Left hindlimb (tissue), 1 donor: ENCODE results near the gene PIM3.

Experiments
- DNase-seq: peaks from one replicate; pipeline ENCODE4 v3.0.0-alpha.2; 2018

PIM3 gene

DNA sequence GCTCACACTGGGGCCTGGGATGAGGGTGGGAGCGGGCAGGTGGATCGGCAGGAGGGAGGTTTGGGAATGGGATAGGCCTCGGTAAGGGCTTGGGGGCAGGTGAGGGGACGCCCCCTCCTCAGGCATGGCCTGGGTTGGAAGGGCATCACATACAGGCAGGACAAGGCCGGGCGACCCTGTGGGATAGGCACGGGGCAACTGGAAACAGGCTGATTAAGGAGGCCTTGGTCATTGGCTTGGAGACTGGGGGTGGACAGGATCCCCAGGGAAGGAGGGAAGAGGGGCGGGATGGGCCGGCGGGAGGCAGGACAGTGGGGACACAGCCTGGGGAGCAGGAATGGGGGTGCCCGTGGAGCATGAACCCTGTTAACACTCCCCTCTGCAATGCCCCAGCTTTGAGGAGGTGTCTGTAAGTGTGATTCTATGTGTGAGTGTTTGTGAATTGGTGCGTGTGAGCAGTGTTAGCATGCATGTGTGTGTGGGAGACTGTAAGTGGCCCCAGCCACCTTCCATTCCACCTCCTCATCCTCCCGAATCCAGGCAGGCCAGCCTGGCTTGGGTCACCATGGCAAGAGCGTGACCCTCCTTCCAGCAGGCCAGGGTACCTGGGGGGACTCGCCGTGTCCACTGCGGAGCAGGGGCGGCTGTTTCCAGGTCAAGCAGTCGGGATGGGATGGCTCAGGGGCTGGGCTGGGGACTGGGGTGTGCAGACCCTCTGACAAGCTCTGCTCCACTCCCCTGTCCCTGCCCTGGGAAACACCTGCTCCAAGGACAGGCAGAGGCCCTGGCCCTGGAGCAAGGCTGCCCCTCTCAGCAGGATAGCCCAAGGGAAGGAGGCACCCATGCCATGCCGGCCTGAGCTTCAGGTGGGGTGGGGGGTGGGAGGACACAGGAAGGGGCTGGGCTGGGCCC lies 3.4 kb upstream of the PIM3 start:
- DNase-seq: peak; percentile 23

DNA sequence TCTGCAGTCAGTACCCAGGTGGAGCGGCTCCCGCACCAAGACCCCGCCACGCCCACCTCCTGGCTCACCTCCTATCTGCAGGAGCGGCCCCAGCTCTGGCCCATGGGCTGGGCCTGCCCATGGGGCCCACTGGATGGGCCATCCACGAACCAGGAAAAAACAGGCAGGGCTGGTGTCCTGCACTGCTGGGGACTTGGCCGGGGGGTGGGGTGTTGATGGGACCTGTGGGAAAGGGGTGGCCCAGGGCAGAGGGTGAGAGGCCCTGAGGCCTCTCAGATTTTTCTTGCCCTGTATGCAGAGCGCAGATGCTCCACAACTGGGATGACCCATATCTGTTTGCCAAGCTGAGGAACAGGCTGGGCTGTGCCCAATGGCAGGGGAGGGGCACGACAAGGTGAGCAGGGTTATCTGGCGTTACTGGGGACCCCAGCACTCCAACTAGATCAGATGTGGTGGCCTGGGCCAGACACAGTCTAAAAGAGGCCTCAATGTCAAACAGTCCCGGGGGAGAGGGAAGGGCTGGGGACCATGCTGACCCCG lies 2.7 kb upstream of the PIM3 start:
- peak; percentile 28 for DNase-seq

DNA sequence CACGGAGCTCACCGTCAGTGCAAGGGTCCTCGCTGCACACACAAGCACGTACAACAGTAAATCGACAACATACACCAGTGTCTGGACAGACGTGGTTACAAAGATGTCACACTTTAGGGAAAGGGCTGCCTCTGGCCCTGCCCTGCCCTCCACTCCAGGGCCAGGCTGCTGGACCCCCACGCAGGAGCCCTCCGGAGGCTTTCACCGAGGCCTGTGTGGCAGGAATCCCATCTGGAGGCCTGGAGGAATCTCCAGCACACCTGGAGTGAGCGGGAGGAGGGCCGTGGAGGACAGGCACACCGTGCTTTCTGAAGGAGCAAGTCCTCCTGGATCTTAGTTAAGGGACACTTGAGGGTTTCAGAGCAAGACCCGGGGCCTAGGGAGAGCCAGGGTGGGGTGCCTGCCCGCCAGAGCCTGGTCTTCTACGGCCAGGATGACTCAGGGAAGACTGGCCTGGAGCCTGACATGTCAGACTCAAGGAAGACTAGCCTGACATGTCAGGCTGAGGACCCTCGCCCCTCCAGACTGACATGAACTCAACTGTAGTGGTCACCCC lies 2.1 kb upstream of the PIM3 start:
- peak; percentile 21 for DNase-seq

DNA sequence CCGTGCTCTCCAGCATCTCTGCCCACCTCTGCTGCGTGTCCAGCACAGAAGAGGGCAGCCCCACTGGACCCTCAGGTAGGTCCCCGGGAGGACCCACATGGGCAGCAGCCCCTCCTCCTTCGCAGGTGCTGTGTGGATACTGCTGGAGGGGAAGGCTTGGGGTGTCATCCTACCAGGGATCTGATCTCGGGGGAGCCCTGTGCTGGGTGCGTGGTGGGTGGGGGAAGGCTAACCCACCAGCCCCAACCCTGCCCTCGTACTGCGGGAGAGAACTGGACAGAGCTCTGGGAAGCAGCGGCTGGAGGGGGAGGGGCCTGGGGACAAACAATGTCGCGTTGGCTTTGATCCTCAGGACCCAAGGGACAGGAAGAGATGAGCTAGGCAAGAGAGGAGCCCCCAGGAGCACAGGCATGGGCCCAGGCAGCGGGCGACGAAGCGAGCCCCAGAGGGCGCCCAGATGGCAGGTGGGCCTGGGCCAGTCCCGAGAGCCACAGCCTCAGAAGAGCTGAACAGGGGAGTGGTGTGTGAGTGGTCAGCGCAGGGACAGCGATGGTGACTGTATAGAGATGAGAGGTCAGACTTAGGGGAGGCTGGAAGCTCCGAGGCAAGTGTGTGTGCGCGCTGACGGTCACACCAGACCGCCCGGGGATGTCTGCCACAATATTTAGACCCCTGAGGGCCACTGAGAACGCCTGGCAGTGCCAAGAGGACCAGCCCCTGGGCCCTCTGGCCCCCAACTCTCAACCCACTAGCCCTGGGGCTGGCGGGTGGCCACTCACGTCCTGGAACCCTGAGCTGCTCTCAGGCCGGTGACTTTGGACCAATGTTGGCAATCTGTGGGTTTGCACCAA lies 1.4 kb upstream of the PIM3 start:
- peak; percentile 41 for DNase-seq

DNA sequence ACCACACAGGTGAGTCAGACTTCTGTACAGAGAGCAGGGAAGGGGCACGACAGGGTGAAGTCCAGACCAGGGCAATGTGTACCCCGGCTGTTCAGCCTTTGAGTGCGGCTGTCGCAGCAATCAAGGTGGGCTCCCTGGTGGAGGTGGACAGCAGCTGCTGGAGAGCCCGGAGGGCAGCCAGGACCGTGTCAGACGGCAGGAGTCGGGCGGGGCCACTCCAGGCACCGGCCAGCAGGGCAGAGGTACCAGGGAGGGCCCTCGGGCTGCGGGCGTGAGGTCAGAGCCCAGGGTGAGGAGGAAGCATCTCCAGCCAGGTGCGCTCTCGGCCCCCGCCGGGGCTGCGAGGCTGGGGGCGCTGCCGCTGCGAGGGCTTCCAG lies 802 bp upstream of the PIM3 start:
- no peak for DNase-seq

DNA sequence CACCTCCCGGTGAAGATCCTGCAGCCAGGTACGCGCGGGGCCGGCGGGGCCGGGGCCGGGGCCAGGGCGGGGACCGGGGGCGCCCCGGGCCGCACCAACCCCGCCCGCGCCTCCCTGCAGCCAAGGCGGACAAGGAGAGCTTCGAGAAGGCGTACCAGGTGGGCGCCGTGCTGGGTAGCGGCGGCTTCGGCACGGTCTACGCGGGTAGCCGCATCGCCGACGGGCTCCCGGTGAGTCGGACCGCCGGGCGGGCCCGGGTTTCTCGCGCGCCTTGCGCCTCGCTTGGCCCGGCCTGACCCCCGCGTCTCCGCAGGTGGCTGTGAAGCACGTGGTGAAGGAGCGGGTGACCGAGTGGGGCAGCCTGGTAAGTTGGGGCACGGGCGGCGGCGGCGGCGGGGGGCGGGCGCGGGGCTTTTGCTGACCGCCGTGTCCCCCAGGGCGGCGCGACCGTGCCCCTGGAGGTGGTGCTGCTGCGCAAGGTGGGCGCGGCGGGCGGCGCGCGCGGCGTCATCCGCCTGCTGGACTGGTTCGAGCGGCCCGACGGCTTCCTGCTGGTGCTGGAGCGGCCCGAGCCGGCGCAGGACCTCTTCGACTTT lies 531 bp downstream of the PIM3 start:
- DNase-seq: peak; percentile 46

DNA sequence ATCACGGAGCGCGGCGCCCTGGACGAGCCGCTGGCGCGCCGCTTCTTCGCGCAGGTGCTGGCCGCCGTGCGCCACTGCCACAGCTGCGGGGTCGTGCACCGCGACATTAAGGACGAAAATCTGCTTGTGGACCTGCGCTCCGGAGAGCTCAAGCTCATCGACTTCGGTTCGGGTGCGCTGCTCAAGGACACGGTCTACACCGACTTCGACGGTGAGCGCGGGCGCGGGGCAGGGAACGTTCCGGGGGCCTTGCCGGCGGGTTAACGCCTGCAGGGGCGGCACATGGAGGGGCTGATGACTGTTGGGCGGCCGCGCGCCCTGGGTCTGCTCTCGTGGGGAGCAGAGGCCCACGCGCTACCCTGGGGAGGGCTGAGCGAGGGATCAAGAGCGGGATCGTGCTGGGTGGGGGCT lies 1.0 kb downstream of the PIM3 start:
- DNase-seq: no peak

DNA sequence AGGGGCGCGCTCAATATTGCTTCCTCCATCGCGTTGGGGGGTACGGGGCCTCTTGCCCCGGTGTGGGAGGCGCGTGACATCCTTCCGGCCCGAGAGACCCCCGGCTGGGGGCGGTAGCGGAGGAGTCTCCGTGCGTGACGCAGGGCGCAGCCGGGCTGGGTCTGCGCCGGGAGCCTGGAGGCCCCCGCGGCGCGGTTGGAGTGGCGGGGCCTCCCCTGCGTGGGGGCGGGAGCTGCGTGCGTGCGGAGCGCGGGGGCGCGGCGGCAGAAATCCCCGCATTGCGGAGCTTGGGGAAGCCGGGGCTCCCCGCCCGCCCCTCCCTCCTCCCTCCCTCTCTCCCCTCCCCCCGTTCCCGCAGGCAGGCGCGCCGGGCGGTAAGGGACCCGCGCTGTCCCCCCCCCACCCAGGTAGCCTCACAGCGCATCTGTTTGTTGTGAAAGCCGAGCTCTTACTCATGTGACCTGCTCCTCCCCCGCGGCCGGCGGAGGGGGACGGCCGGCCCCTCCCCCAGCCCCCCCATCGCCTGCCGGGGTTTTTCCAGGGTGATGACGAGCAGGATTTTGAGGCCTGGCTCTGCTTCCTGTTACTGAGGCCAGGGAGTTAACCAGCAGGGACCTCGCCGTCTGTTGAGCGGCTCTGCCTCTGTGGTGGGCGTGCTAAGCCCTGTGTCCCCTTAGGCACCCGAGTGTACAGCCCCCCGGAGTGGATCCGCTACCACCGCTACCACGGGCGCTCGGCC lies 1.6 kb downstream of the PIM3 start:
- DNase-seq: peak; percentile 87

DNA sequence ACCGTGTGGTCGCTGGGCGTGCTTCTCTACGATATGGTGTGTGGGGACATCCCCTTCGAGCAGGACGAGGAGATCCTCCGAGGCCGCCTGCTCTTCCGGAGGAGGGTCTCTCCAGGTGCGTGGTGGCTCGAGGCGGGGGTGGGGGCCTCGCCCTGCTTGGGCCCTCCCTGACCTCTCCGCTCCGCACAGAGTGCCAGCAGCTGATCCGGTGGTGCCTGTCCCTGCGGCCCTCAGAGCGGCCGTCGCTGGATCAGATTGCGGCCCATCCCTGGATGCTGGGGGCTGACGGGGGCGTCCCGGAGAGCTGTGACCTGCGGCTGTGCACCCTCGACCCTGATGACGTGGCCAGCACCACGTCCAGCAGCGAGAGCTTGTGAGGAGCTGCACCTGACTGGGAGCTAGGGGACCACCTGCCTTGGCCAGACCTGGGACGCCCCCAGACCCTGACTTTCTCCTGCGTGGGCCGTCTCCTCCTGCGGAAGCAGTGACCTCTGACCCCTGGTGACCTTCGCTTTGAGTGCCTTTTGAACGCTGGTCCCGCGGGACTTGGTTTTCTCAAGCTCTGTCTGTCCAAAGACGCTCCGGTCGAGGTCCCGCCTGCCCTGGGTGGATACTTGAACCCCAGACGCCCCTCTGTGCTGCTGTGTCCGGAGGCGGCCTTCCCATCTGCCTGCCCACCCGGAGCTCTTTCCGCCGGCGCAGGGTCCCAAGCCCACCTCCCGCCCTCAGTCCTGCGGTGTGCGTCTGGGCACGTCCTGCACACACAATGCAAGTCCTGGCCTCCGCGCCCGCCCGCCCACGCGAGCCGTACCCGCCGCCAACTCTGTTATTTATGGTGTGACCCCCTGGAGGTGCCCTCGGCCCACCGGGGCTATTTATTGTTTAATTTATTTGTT lies 2.4 kb downstream of the PIM3 start:
- peak; percentile 37 for DNase-seq

DNA sequence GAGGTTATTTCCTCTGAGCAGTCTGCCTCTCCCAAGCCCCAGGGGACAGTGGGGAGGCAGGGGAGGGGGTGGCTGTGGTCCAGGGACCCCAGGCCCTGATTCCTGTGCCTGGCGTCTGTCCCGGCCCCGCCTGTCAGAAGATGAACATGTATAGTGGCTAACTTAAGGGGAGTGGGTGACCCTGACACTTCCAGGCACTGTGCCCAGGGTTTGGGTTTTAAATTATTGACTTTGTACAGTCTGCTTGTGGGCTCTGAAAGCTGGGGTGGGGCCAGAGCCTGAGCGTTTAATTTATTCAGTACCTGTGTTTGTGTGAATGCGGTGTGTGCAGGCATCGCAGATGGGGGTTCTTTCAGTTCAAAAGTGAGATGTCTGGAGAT lies 3.1 kb downstream of the PIM3 start:
- peak; percentile 34 for DNase-seq

DNA sequence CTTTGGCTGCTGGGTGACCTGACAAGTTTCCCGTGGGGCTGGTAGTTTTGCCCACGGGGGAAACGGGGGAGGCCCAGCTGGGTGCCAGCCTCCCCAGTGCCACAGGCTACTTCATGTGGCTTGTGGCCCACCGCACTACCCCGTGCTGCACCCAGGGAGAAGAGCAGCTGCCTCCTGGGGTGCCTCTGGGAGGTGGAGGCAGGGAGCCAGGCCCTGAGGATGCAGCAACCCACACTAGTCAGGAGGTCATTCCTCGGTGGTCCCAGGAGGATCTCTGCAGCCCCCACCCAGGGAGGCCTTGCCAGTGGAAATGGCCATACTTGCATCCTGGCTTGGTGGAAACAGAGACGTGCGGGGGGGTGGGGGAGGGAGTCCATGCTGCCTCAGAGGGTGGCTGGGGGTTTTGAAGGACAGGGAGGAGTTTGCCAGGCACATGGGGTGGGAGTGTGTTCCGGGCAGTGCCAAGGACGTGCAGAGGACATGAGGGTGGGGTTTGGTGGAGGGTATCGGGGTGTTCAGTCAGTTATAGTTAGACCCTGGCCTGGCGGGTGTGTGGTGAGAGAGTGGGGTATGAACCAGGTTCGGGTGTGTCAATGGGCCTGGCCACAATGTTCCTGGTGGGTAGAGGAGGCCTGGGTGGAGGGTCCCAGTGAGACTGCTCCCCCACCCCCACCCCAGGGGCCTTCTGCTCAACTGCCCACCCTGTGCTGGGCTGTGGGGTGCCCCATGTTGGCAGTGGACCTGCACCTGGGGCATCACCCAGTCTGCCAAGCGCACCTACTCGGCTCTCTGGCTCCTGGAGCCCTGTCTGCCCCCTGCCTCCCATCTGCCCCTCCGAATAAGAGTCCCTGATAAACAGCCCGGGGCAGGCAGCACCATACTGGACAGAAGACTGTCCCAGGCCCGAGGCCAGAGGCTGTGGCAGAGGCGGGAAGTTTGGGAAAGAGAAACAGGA lies 3.8 kb downstream of the PIM3 start:
- DNase-seq: peak; percentile 29

DNA sequence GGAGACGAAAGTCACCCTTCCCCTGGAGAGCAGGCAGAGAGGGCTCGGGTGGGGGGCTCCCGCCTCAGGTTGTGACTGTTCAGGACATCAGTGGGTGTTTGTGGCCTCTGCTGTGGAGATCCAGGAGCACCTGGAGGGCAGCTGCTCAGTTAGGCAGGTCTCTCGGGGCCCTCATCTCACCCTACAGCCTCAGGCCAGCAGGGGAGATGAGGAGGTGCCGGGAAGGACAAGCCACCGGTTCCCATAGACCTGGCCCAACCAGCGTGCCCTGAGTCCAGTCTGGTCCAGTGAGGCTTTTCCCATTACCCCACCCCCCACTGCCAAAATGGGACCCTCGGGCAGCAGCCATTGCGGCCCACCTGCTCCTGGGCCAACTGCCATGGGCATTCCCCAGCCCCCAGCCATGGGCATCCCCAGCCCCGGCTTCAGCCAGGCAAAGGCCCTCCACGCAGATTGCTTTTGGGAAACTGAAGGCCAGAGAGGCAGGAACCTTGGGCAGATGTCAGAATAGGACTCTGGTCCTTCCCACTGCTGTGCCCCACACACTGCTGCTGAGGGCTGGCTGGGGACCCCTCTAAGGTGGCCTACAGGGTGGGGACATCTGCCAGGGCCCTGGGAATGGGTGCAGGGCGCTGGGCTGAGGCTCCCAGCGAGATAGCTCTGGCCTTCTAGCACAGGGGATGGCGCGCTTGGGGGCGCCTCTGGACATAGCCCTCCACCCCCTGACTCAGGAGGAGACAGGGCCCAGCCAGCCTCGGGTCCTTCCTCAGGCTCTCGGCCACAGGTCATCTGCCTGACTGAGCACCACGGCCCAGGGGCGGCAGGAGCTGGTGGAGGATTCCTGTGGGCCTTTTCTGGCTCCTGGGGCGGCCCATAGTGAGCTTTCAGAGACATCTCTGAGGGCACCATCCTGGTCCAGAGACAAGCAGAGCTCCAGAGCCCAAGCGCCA lies 4.8 kb downstream of the PIM3 start:
- DNase-seq: peak; percentile 21

DNA sequence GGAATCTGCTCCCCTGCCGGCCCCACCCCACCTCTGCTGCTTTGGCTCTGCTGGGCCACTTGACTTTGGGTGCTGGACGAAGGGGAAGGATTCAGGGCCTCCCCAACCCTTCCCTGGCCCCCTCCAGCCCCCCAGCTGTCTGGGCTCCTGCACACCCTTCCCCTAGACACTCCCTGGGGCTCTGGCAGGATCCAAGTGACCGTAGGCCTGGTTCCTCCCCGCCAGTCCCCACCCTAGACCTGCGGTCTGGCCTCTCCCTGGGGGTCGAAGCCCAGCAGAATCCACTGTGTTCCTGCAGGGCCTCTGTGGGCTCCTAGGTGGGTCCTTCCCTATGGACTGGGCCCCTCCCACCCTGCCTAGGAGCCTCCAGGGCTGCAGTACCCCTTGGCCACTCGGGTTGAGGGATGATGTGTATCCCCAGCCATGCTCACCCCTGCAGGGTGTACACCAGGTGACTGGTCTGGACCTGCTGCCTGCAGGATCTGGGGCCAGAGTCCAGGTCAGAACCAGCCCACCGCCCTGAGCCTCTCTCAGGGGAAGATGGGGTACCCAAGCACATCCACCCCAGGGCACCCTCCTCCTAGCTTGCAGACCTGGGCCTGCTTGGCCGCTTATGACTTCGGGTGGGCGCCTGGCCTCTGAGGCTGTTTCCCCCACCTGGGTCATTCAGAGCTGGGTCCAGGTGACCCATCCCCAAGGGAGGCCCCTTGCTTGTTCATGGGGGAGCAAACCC lies 5.6 kb downstream of the PIM3 start:
- peak; percentile 43 for DNase-seq

DNA sequence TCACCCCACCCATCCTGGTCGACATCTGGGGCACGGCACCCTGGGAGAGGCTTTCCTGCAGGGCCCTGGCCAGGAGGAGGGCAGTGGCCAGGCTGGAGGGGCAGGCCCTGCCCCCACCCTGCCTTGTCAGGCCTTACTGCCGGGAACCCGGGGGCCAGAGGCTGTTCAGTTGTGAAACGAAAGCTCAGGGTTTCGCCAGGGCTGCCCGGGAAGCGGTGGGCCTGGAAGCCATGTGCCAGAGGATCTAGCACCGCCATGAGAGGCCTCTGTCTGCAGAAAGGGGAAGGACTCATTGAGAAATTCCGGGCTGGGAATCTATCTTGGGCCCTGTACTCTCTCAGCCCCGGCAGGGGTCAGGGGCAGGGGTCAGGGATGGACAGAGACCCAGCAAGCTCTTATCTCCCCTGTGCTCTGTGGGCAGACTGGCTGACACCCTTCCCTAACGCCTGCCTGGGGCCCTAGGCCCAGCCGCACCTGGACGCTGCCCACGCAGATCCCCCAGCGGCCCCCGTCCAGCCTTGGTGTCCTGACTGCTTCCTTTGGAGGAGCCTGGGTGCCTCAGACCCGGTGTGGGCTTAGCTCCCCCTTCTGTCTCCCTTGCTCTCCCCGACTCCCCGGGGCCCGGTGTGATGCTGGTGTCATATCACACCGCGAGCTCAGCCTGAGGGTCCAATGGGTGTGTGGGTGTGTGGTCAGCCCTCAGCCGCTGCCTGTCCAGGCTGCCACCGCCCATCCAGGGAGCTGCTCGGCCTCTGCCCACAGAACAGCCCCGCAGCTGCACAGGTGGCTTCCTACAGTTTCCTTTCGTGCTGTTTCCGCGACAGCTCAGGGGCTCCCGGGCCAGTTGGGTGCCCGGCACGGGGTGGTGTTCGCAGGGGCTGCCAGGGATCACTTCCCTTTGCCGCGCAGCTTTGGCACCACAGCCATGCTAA lies 6.5 kb downstream of the PIM3 start:
- DNase-seq: peak; percentile 53

DNA sequence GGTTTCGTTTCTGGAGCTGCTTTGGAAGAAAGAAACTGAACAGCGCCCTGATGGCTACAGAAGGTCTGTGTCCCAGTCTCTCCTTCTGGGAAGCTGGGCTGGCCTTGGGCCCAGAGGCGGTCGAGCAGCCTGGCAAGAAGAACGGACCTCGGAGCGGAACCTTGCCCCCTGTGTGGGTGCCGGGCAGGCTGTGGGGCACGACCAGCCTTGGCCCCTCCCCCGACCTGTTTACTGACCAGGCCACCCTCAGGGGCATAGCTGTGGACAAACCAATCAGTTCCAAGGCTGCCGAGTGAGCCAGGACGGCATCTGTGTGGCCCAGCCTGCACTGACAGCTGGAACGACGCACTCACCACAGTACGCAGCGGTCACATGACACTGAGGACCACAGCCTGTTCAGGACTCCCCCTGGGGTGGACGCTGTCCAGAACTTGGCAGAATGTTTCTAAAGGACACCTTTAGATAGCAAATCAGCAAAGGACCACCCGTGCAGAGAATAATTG lies 7.2 kb downstream of the PIM3 start:
- DNase-seq: peak; percentile 33

DNA sequence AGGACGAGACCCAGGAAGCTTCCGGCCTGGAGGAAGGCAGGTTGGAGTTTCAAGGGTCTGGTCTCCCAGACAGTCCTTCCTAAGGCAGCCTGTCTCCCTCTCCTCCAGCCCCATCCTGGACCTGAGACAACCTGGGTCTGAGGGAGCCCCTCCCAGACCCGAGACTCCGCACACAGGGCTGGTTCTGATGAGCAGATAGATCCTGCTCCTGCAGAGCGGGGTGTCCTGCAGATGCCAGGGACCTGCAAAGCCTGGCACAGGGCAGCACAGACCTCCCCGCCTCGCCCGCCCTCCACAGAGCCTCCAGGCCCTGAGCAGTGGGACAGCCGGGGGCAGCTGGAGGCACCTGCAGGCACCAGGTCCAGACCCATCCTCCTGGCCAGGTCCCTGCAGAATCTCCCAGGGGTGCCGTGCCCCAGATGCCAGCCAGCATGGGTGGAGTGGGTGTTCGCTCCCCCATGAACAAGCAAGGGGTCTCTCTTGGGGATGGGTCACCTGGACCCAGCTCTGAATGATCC lies 7.8 kb downstream of the PIM3 start:
- peak; percentile 37 for DNase-seq
